ENCODE data around the gene ZFP36L1.

Gene ZFP36L1

GRCh38 chr14:68784226-68784910, 8.5 kb downstream of the ZFP36L1 start:
- no peak overlapping the region for H3K4me3 ChIP-seq (ENCODE audit: low read depth, low read length)
- TF ChIP-seq CTCF (IDR thresholded peaks at IDR 0.05; ENCODE audit: insufficient read depth, low read length, missing control alignments) = no peak
- no peak for DNase-seq (ENCODE audit: low read depth, low spot score)
- CTCF ChIA-PET = interaction anchor here (0.9 to 1.9 kb wide), 3 partner anchors 394 to 900 kb away, joined by 3 to 5 read pairs (median 3); no protein-coding TSS in a partner anchor
- POLR2A ChIA-PET = interaction anchor here (0.6 to 2.2 kb wide), 3 partner anchors 9 to 235 kb away, joined by 3 to 9 read pairs (median 4); partner anchors contain the start of gene ZFP36L1

- CTCF ChIA-PET = interaction anchor here (0.9 to 1.3 kb wide), 2 partner anchors 393 to 899 kb away, joined by 3 read pairs; no protein-coding TSS in a partner anchor
- TF ChIP-seq CTCF (IDR thresholded peaks at IDR 0.05; ENCODE audit: insufficient read depth, low read length, missing control alignments) = no peak
- POLR2A ChIA-PET = interaction anchor here (1.0 to 2.2 kb wide), 2 partner anchors 10 to 240 kb away, joined by 3 to 9 read pairs; partner anchors contain the start of gene ZFP36L1
- DNase-seq (ENCODE audit: low read depth, low spot score) = no peak
- no peak overlapping the region for H3K4me3 ChIP-seq (ENCODE audit: low read depth, low read length)
Observed at GRCh38 chr14:68783408-68784225, 9.2 kb downstream of the ZFP36L1 start.

GRCh38 chr14:68782091-68782981, 10.5 kb downstream of the ZFP36L1 start:
- no peak for TF ChIP-seq CTCF (IDR thresholded peaks at IDR 0.05; ENCODE audit: insufficient read depth, low read length, missing control alignments)
- POLR2A ChIA-PET = interaction anchor here (4.3 kb wide), 1 partner anchor 9 kb away, joined by 46 read pairs; the partner anchor contains the start of gene ZFP36L1
- H3K4me3 ChIP-seq (ENCODE audit: low read depth, low read length) = no peak overlapping the region
- CTCF ChIA-PET = interaction anchor here (1.3 kb wide), 1 partner anchor 898 kb away, joined by 3 read pairs; no protein-coding TSS in a partner anchor
- DNase-seq (ENCODE audit: low read depth, low spot score) = no peak

- no peak overlapping the region for H3K4me3 ChIP-seq (ENCODE audit: low read depth, low read length)
- POLR2A ChIA-PET = interaction anchor here (1.0 to 4.3 kb wide), 2 partner anchors 10 to 14 kb away, joined by 3 to 46 read pairs; partner anchors contain the start of gene ZFP36L1
- CTCF ChIA-PET = interaction anchor here (1.1 to 2.5 kb wide), 2 partner anchors 8 to 92 kb away, joined by 3 to 13 read pairs; no protein-coding TSS in a partner anchor
- no peak for TF ChIP-seq CTCF (IDR thresholded peaks at IDR 0.05; ENCODE audit: insufficient read depth, low read length, missing control alignments)
- DNase-seq (ENCODE audit: low read depth, low spot score) = no peak
Observed at GRCh38 chr14:68781161-68782021, 11.5 kb downstream of the ZFP36L1 start.

All from AG04449 (cell line).